ENCODE data around the gene SLC9A9. TPM values are rescaled to one million over a fixed set of nuclear protein-coding genes. Genes with fewer than 3 reads are reported as not detected.

Gene SLC9A9
- total and polyA plus RNA-seq, 4 donors = 3.3 to 15.0 (median 6.1) TPM

DNA sequence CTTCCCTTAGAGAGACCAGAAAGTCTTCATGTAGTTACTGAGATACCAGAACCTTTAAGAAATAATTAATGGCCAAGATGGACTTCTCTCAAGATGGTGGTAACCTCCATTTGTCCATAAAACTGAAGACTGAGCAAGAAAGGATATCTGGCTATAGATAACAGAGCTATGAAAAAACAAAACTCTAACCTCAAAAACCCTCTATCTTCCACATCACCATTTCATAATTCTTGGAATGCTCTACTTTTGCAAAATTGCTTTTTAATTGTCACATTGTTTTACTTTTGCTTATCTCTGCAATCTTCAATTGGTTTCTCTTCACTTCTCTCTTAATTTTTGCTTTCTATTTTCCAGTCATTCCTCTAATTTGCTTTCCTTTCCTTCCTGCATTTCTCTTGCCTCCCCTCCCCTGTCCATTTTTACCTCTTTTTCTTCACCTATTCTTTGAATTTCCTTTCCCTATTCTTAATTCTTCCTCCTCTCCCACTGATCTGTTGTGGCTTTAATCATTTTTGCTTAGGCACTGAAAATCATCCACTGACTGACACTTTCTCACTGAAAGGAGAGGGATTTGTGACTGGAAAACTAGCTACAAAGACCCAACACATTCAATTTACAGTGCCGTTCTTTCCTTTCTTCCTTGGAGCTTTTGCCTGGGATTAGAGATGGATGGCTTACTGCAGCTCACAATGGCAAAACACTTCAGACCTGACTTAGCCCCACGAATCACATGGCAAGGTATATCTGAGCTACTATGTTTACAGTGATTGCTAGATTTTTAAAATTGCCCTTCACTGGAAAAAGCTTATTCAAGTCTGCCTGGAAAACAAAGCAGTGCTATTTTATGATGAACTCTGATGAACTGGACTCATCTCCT, 485.9 kb downstream of the SLC9A9 start:
- 78% methylated on average over 2 of the region's 2 CpGs for WGBS
- Histone ChIP-seq H3K9ac (ENCODE audit: low read depth in 1 of 2, low read length in 2 of 2) (no peak overlapping the region), H3K4me3 (ENCODE audit: low read depth in 1 of 3, low read length in 3 of 3) (no peak overlapping the region), H3K36me3 (ENCODE audit: control insufficient read depth in 4 of 4, insufficient read depth in 3 of 4, low read depth in 1 of 4, low read length in 3 of 4) (no peaks in the 10 kb centered on the region), H3K9me3 (ENCODE audit: control insufficient read depth in 4 of 4, low read length in 3 of 4) (no peaks in the 10 kb centered on the region), H3K4me1 (ENCODE audit: control insufficient read depth in 4 of 4, insufficient read depth in 4 of 4, low read length in 3 of 4) (peaks cover 0 to 1% (median 0%) of the 10 kb centered on the region in 4 donors), H3K27ac (ENCODE audit: low read depth in 1 of 2, low read length in 2 of 2) (no peak overlapping the region), H3K27me3 (ENCODE audit: control insufficient read depth in 4 of 4, insufficient read depth in 4 of 4, low read length in 3 of 4) (no peaks in the 10 kb centered on the region)
- TF ChIP-seq NR2F2 (IDR thresholded peaks at IDR 0.05) = no peak
- TF ChIP-seq GABPA (IDR thresholded peaks at IDR 0.05 in 1 of 2, conservative IDR thresholded peaks at IDR 0.05 in 1 of 2) = no peak
- TF ChIP-seq HNF4G (IDR thresholded peaks at IDR 0.05) = no peak
- TF ChIP-seq, protein P1, sequence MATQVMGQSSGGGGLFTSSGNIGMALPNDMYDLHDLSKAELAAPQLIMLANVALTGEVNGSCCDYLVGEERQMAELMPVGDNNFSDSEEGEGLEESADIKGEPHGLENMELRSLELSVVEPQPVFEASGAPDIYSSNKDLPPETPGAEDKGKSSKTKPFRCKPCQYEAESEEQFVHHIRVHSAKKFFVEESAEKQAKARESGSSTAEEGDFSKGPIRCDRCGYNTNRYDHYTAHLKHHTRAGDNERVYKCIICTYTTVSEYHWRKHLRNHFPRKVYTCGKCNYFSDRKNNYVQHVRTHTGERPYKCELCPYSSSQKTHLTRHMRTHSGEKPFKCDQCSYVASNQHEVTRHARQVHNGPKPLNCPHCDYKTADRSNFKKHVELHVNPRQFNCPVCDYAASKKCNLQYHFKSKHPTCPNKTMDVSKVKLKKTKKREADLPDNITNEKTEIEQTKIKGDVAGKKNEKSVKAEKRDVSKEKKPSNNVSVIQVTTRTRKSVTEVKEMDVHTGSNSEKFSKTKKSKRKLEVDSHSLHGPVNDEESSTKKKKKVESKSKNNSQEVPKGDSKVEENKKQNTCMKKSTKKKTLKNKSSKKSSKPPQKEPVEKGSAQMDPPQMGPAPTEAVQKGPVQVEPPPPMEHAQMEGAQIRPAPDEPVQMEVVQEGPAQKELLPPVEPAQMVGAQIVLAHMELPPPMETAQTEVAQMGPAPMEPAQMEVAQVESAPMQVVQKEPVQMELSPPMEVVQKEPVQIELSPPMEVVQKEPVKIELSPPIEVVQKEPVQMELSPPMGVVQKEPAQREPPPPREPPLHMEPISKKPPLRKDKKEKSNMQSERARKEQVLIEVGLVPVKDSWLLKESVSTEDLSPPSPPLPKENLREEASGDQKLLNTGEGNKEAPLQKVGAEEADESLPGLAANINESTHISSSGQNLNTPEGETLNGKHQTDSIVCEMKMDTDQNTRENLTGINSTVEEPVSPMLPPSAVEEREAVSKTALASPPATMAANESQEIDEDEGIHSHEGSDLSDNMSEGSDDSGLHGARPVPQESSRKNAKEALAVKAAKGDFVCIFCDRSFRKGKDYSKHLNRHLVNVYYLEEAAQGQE (IDR thresholded peaks at IDR 0.05) = no peak
- no peak for TF ChIP-seq RAD21 (IDR thresholded peaks at IDR 0.05)
- TF ChIP-seq, protein P2, sequence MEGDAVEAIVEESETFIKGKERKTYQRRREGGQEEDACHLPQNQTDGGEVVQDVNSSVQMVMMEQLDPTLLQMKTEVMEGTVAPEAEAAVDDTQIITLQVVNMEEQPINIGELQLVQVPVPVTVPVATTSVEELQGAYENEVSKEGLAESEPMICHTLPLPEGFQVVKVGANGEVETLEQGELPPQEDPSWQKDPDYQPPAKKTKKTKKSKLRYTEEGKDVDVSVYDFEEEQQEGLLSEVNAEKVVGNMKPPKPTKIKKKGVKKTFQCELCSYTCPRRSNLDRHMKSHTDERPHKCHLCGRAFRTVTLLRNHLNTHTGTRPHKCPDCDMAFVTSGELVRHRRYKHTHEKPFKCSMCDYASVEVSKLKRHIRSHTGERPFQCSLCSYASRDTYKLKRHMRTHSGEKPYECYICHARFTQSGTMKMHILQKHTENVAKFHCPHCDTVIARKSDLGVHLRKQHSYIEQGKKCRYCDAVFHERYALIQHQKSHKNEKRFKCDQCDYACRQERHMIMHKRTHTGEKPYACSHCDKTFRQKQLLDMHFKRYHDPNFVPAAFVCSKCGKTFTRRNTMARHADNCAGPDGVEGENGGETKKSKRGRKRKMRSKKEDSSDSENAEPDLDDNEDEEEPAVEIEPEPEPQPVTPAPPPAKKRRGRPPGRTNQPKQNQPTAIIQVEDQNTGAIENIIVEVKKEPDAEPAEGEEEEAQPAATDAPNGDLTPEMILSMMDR (IDR thresholded peaks at IDR 0.05; ENCODE audit: low read depth, low read length, missing input control) = no peak
- TF ChIP-seq, protein P3, sequence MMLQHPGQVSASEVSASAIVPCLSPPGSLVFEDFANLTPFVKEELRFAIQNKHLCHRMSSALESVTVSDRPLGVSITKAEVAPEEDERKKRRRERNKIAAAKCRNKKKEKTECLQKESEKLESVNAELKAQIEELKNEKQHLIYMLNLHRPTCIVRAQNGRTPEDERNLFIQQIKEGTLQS (IDR thresholded peaks at IDR 0.05) = no peak
- no peak for TF ChIP-seq RXRA (IDR thresholded peaks at IDR 0.05)
- TF ChIP-seq SP1 (IDR thresholded peaks at IDR 0.05) = no peak
- TF ChIP-seq, protein P4, sequence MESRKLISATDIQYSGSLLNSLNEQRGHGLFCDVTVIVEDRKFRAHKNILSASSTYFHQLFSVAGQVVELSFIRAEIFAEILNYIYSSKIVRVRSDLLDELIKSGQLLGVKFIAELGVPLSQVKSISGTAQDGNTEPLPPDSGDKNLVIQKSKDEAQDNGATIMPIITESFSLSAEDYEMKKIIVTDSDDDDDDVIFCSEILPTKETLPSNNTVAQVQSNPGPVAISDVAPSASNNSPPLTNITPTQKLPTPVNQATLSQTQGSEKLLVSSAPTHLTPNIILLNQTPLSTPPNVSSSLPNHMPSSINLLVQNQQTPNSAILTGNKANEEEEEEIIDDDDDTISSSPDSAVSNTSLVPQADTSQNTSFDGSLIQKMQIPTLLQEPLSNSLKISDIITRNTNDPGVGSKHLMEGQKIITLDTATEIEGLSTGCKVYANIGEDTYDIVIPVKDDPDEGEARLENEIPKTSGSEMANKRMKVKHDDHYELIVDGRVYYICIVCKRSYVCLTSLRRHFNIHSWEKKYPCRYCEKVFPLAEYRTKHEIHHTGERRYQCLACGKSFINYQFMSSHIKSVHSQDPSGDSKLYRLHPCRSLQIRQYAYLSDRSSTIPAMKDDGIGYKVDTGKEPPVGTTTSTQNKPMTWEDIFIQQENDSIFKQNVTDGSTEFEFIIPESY (IDR thresholded peaks at IDR 0.05) = no peak
- no peak for TF ChIP-seq FOXA1 (IDR thresholded peaks at IDR 0.05)
- no peak for TF ChIP-seq HNF4A (conservative IDR thresholded peaks at IDR 0.05)
- TF ChIP-seq EGR1 (IDR thresholded peaks at IDR 0.05; ENCODE audit: low read depth in 2 of 2) = no peak
- TF ChIP-seq JUND (IDR thresholded peaks at IDR 0.05) = no peak
- TF ChIP-seq, protein P5, sequence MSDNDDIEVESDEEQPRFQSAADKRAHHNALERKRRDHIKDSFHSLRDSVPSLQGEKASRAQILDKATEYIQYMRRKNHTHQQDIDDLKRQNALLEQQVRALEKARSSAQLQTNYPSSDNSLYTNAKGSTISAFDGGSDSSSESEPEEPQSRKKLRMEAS (IDR thresholded peaks at IDR 0.05) = no peak
- TF ChIP-seq TAF1 (conservative IDR thresholded peaks at IDR 0.05) = no peak
- TF ChIP-seq FOXA2 (IDR thresholded peaks at IDR 0.05) = no peak
- DNase-seq (ENCODE audit: low spot score) = no peak
